IPS-20b (cell line): Measurements from ENCODE around the gene PLEKHA7.

ENCODE experiments used
- H3K27ac ChIP-seq: one replicate; pipeline ENCODE4 v1.5.1; 2013; ENCODE audit warnings: low read length
- H3K27me3 ChIP-seq: 2 replicates; pipeline ENCODE4 v1.6.1; 2013; ENCODE audit warnings: mild to moderate bottlenecking, low read length, inconsistent platforms; ENCODE audit not compliant: insufficient read depth
- H3K36me3 ChIP-seq: 2 replicates; pipeline ENCODE4 v1.6.1; 2013; ENCODE audit warnings: low read depth, mild to moderate bottlenecking, inconsistent platforms, low read length, moderate library complexity; ENCODE audit not compliant: insufficient read depth
- H3K4me1 ChIP-seq: 2 replicates; pipeline ENCODE4 v1.6.1; 2013; ENCODE audit warnings: mild to moderate bottlenecking, control low read depth, inconsistent platforms, low read length, moderate library complexity; ENCODE audit not compliant: insufficient read depth
- H3K4me3 ChIP-seq: 2 replicates; pipeline ENCODE4 v1.5.1; 2013; ENCODE audit warnings: mild to moderate bottlenecking, low read length, inconsistent platforms
- H3K9ac ChIP-seq: 2 replicates; pipeline ENCODE4 v1.6.1; 2013; ENCODE audit warnings: low read depth, mild to moderate bottlenecking, inconsistent platforms, low read length, moderate library complexity
- H3K9me3 ChIP-seq: 2 replicates; pipeline ENCODE4 v1.6.1; 2013; ENCODE audit warnings: mild to moderate bottlenecking, low read depth, low read length, inconsistent platforms; ENCODE audit not compliant: insufficient read depth

Gene PLEKHA7

GRCh38 chr11:16809886-16810668 is 204.1 kb downstream of the PLEKHA7 start:
- H3K27me3 ChIP-seq: no peaks in the 10 kb centered on the region
- H3K4me1 ChIP-seq: peaks cover 7% of the 10 kb centered on the region
- no peak overlapping the region for H3K27ac ChIP-seq
- peaks cover 10% of the 10 kb centered on the region; the same call in 1 of the 2 replicates for H3K36me3 ChIP-seq
- no peaks in the 10 kb centered on the region for H3K9me3 ChIP-seq
- no peak overlapping the region for H3K9ac ChIP-seq
- H3K4me3 ChIP-seq: no peak overlapping the region

GRCh38 chr11:16807306-16807705 is 206.9 kb downstream of the PLEKHA7 start:
- Histone ChIP-seq H3K4me3 (no peak overlapping the region), H3K9me3 (no peaks in the 10 kb centered on the region), H3K9ac (no peak overlapping the region), H3K27ac (no peak overlapping the region), H3K4me1 (no peaks in the 10 kb centered on the region), H3K27me3 (no peaks in the 10 kb centered on the region), H3K36me3 (no peaks in the 10 kb centered on the region; the same call in 1 of the 2 replicates)

GRCh38 chr11:16806791-16807190 is 207.4 kb downstream of the PLEKHA7 start:
- Histone ChIP-seq H3K4me1 (no peaks in the 10 kb centered on the region), H3K36me3 (no peaks in the 10 kb centered on the region; the same call in 1 of the 2 replicates), H3K4me3 (no peak overlapping the region), H3K27ac (no peak overlapping the region), H3K9me3 (no peaks in the 10 kb centered on the region), H3K27me3 (no peaks in the 10 kb centered on the region), H3K9ac (no peak overlapping the region)

GRCh38 chr11:16805938-16806337 is 208.3 kb downstream of the PLEKHA7 start:
- Histone ChIP-seq H3K36me3 (no peaks in the 10 kb centered on the region; the same call in 1 of the 2 replicates), H3K9ac (no peak overlapping the region), H3K9me3 (no peaks in the 10 kb centered on the region), H3K4me1 (no peaks in the 10 kb centered on the region), H3K27ac (no peak overlapping the region), H3K27me3 (no peaks in the 10 kb centered on the region), H3K4me3 (no peak overlapping the region)

- H3K27ac ChIP-seq: no peak overlapping the region
- no peaks in the 10 kb centered on the region for H3K27me3 ChIP-seq
- no peaks in the 10 kb centered on the region for H3K4me1 ChIP-seq
- H3K9ac ChIP-seq: no peak overlapping the region
- H3K4me3 ChIP-seq: no peak overlapping the region
- no peaks in the 10 kb centered on the region; the same call in 1 of the 2 replicates for H3K36me3 ChIP-seq
- no peaks in the 10 kb centered on the region for H3K9me3 ChIP-seq
Measured at GRCh38 chr11:16804104-16804947, 209.9 kb downstream of the PLEKHA7 start.

GRCh38 chr11:16801288-16801980 is 212.8 kb downstream of the PLEKHA7 start:
- no peaks in the 10 kb centered on the region for H3K4me1 ChIP-seq
- H3K9ac ChIP-seq: no peak overlapping the region
- no peaks in the 10 kb centered on the region for H3K36me3 ChIP-seq
- no peak overlapping the region for H3K27ac ChIP-seq
- H3K27me3 ChIP-seq: no peaks in the 10 kb centered on the region
- no peaks in the 10 kb centered on the region for H3K9me3 ChIP-seq
- no peak overlapping the region for H3K4me3 ChIP-seq

GRCh38 chr11:16800382-16800781 is 213.8 kb downstream of the PLEKHA7 start:
- Histone ChIP-seq H3K27me3 (no peaks in the 10 kb centered on the region), H3K36me3 (no peaks in the 10 kb centered on the region), H3K9ac (no peak overlapping the region), H3K4me1 (no peaks in the 10 kb centered on the region), H3K27ac (no peak overlapping the region), H3K4me3 (no peak overlapping the region), H3K9me3 (no peaks in the 10 kb centered on the region)

GRCh38 chr11:16799890-16800289 is 214.3 kb downstream of the PLEKHA7 start:
- Histone ChIP-seq H3K36me3 (no peaks in the 10 kb centered on the region), H3K27ac (no peak overlapping the region), H3K27me3 (no peaks in the 10 kb centered on the region)

GRCh38 chr11:16799221-16799620 is 215.0 kb downstream of the PLEKHA7 start:
- H3K9me3 ChIP-seq: no peaks in the 10 kb centered on the region
- H3K27me3 ChIP-seq: no peaks in the 10 kb centered on the region
- H3K4me3 ChIP-seq: no peak overlapping the region
- H3K9ac ChIP-seq: no peak overlapping the region
- no peaks in the 10 kb centered on the region for H3K36me3 ChIP-seq
- no peaks in the 10 kb centered on the region for H3K4me1 ChIP-seq
- H3K27ac ChIP-seq: no peak overlapping the region

More at GRCh38 chr11:16799890-16800289, 214.3 kb downstream of the PLEKHA7 start:
- no peaks in the 10 kb centered on the region for H3K4me1 ChIP-seq
- H3K9me3 ChIP-seq: no peaks in the 10 kb centered on the region
- H3K4me3 ChIP-seq: no peak overlapping the region
- H3K9ac ChIP-seq: no peak overlapping the region

- H3K4me3 ChIP-seq: no peak overlapping the region
- H3K9ac ChIP-seq: no peak overlapping the region
- H3K4me1 ChIP-seq: no peaks in the 10 kb centered on the region
- H3K36me3 ChIP-seq: peaks cover 9% of the 10 kb centered on the region; the same call in 1 of the 2 replicates
- no peaks in the 10 kb centered on the region for H3K27me3 ChIP-seq
- H3K9me3 ChIP-seq: no peaks in the 10 kb centered on the region
- H3K27ac ChIP-seq: no peak overlapping the region
Measured at GRCh38 chr11:16797776-16798175, 216.4 kb downstream of the PLEKHA7 start.

GRCh38 chr11:16796311-16796710 is 217.9 kb downstream of the PLEKHA7 start:
- Histone ChIP-seq H3K27me3 (no peaks in the 10 kb centered on the region), H3K4me1 (no peaks in the 10 kb centered on the region), H3K4me3 (no peak overlapping the region), H3K9me3 (no peaks in the 10 kb centered on the region), H3K36me3 (peaks cover 10% of the 10 kb centered on the region; the same call in 1 of the 2 replicates), H3K27ac (no peak overlapping the region), H3K9ac (no peak overlapping the region)
